HEK293 (cell line): Measurements from ENCODE around the gene TCHP.

Experiments
- CTCF ChIA-PET: fragments of 350-600 bp; formaldehyde crosslinking; extraction: SDS; loops from one replicate; lab custom pipeline; 2021; ENCODE audit warnings: antibody characterized with exemption; lab: Yijun Ruan, JAX
- POLR2A ChIA-PET: fragments of 300-600 bp; formaldehyde crosslinking; extraction: SDS; loops from one replicate; lab custom pipeline; 2020; ENCODE audit warnings: antibody characterized with exemption, inconsistent platforms; lab: Yijun Ruan, JAX
- H3K27ac ChIP-seq: fragments of 200-500 bp; sonication (Bioruptor generic); 2 replicates; pipeline ENCODE4 v1.5.1; 2014; ENCODE audit warnings: low read depth, low read length, control low read depth, inconsistent platforms; ENCODE audit errors: extremely low read depth
- H3K36me3 ChIP-seq, 2 experiments: fragments of 200-500 bp in 1 of 2; sonication (Bioruptor generic) in 1 of 2; 1 replicate in 1 of 2; 2 replicates in 1 of 2; pipeline ENCODE4 v1.5.1; 2014 to 2017; ENCODE audit warnings: inconsistent platforms in 2 of 2, low read length in 2 of 2; ENCODE audit not compliant: control insufficient read depth in 2 of 2, insufficient read depth in 1 of 2
- H3K4me1 ChIP-seq: fragments of 200-500 bp; sonication (Bioruptor generic); 2 replicates; pipeline ENCODE4 v1.5.1; 2014; ENCODE audit warnings: mild to moderate bottlenecking, low read length, inconsistent platforms; ENCODE audit not compliant: control insufficient read depth, insufficient read depth
- H3K4me3 ChIP-seq: 2 replicates; pipeline ENCODE4 v1.5.1; 2011; ENCODE audit warnings: low read depth, mild to moderate bottlenecking, control low read depth, low read length, moderate library complexity
- H3K9me3 ChIP-seq: fragments of 200-500 bp; sonication (Bioruptor generic); 2 replicates; pipeline ENCODE4 v1.5.1; 2014; ENCODE audit warnings: low read depth, low read length, inconsistent platforms; ENCODE audit not compliant: control insufficient read depth, insufficient read depth
- SALL2 ChIP-seq: fragments of 450-650 bp; formaldehyde crosslinking; IDR thresholded peaks from 2 replicates; pipeline ENCODE4 v1.5.0; 2017; ENCODE audit warnings: missing biosample characterization, mild to moderate bottlenecking, missing genetic modification characterization, borderline replicate concordance
- SETDB1 ChIP-seq: IDR thresholded peaks from one replicate; pipeline ENCODE4 v1.6.1; 2017; ENCODE audit warnings: mild to moderate bottlenecking, low read length, moderate library complexity, mixed read lengths; ENCODE audit not compliant: insufficient read length
- SP3 ChIP-seq: fragments of 450-650 bp; formaldehyde crosslinking; IDR thresholded peaks from 2 replicates; pipeline ENCODE4 v1.5.1; 2016; ENCODE audit warnings: missing biosample characterization, missing genetic modification characterization
- YY2 ChIP-seq: fragments of 450-650 bp; formaldehyde crosslinking; IDR thresholded peaks from 2 replicates; pipeline ENCODE4 v1.5.1; 2016; ENCODE audit warnings: missing biosample characterization, missing genetic modification characterization
- ZBTB7A ChIP-seq: fragments of 450-650 bp; formaldehyde crosslinking; IDR thresholded peaks from 2 replicates; pipeline ENCODE4 v1.5.1; 2016; ENCODE audit warnings: low read depth, missing biosample characterization, missing genetic modification characterization
- ZFP41 ChIP-seq: fragments of 450-650 bp; formaldehyde crosslinking; IDR thresholded peaks from 2 replicates; pipeline ENCODE4 v1.5.1; 2016; ENCODE audit warnings: missing biosample characterization, missing genetic modification characterization, borderline replicate concordance
- ZFP69B ChIP-seq: fragments of 450-650 bp; formaldehyde crosslinking; IDR thresholded peaks from 2 replicates; pipeline ENCODE4 v1.5.1; 2016; ENCODE audit warnings: missing biosample characterization, missing genetic modification characterization
- ZNF155 ChIP-seq: fragments of 450-650 bp; formaldehyde crosslinking; IDR thresholded peaks from 2 replicates; pipeline ENCODE4 v1.5.1; 2016; ENCODE audit warnings: missing biosample characterization, missing genetic modification characterization
- ZNF214 ChIP-seq: fragments of 450-650 bp; formaldehyde crosslinking; IDR thresholded peaks from 2 replicates; pipeline ENCODE4 v1.5.1; 2017; ENCODE audit warnings: missing biosample characterization, mild to moderate bottlenecking, missing genetic modification characterization, borderline replicate concordance
- ZNF223 ChIP-seq: fragments of 450-650 bp; formaldehyde crosslinking; IDR thresholded peaks from 2 replicates; pipeline ENCODE4 v1.5.1; 2016; ENCODE audit warnings: missing biosample characterization, missing genetic modification characterization
- ZNF274 ChIP-seq, 2 experiments: fragments of 200-500 bp in 1 of 2; fragments of 450-650 bp in 1 of 2; sonication (Bioruptor generic) in 1 of 2; formaldehyde crosslinking in 1 of 2; IDR thresholded peaks; 2 replicates each; pipeline versions ENCODE4 v1.5.1 to v1.6.1; 2014 to 2016; ENCODE audit warnings: borderline replicate concordance in 1 of 2, inconsistent platforms in 1 of 2, low read length in 1 of 2, missing biosample characterization in 1 of 2, missing genetic modification characterization in 1 of 2
- ZNF311 ChIP-seq: fragments of 450-650 bp; formaldehyde crosslinking; IDR thresholded peaks from 2 replicates; pipeline ENCODE4 v1.5.1; 2017; ENCODE audit warnings: missing biosample characterization, missing genetic modification characterization, borderline replicate concordance
- ZNF473 ChIP-seq: fragments of 450-650 bp; formaldehyde crosslinking; IDR thresholded peaks from 2 replicates; pipeline ENCODE4 v1.5.1; 2017; ENCODE audit warnings: missing biosample characterization, missing genetic modification characterization
- ZNF510 ChIP-seq: fragments of 450-650 bp; formaldehyde crosslinking; IDR thresholded peaks from 2 replicates; pipeline ENCODE4 v1.5.1; 2018; ENCODE audit warnings: mild to moderate bottlenecking, missing genetic modification characterization, missing biosample characterization; ENCODE audit not compliant: insufficient replicate concordance
- ZNF530 ChIP-seq: fragments of 450-650 bp; formaldehyde crosslinking; IDR thresholded peaks from 2 replicates; pipeline ENCODE4 v1.5.1; 2016; ENCODE audit warnings: low read depth, missing biosample characterization, missing genetic modification characterization
- ZNF585B ChIP-seq: fragments of 450-650 bp; formaldehyde crosslinking; IDR thresholded peaks from 2 replicates; pipeline ENCODE4 v1.5.1; 2016; ENCODE audit warnings: missing biosample characterization, missing genetic modification characterization
- ZNF629 ChIP-seq: fragments of 450-650 bp; formaldehyde crosslinking; IDR thresholded peaks from 2 replicates; pipeline ENCODE4 v1.5.1; 2017; ENCODE audit warnings: missing biosample characterization, missing genetic modification characterization
- TF ChIP-seq, protein P1 (sequence below): fragments of 450-650 bp; formaldehyde crosslinking; optimal IDR thresholded peaks from 2 replicates; pipeline ENCODE3; 2016; ENCODE audit warnings: missing biosample characterization, mild to moderate bottlenecking, missing genetic modification characterization
- TF ChIP-seq, protein P2 (sequence below): fragments of 450-650 bp; formaldehyde crosslinking; IDR thresholded peaks from 2 replicates; pipeline ENCODE4 v1.5.1; 2016; ENCODE audit warnings: missing biosample characterization, missing genetic modification characterization, borderline replicate concordance
- TF ChIP-seq, protein P3 (sequence below): fragments of 450-650 bp; formaldehyde crosslinking; IDR thresholded peaks from 2 replicates; pipeline ENCODE4 v1.5.1; 2017; ENCODE audit warnings: missing biosample characterization, missing genetic modification characterization
- TF ChIP-seq, protein P4 (sequence below): fragments of 450-650 bp; formaldehyde crosslinking; IDR thresholded peaks from 2 replicates; pipeline ENCODE4 v1.5.1; 2017; ENCODE audit warnings: missing biosample characterization, missing genetic modification characterization
- TF ChIP-seq, protein P5 (sequence below): fragments of 450-650 bp; formaldehyde crosslinking; IDR thresholded peaks from 2 replicates; pipeline ENCODE4 v1.5.1; 2017; ENCODE audit warnings: missing biosample characterization, missing genetic modification characterization
- TF ChIP-seq, protein P6 (sequence below): fragments of 450-650 bp; formaldehyde crosslinking; IDR thresholded peaks from 2 replicates; pipeline ENCODE4 v1.5.1; 2016; ENCODE audit warnings: missing biosample characterization, missing genetic modification characterization

Gene TCHP

DNA sequence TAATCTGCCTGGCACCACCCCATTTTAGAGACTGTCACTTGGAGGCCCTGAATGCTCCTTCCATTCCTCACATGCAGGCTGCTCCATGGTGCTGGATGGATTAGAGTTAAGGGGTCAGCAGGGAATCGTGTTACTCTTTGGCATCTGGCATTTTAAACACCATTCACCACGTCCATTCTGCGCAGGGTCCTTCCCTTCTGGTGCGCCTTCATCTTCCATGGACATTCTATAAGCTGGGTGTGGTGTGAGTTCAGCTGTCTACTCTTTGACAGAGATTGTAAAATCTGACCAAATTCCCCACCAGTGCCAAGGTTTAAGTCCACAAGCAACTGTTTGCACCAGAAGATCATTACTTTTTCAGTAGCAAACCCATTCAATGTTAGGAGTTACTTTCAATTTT is 48.3 kb downstream of the TCHP start:
- ChIA-PET POLR2A (no interaction called here), CTCF (interaction anchor here (1.1 kb wide), 1 partner anchor 21 kb away, joined by 3 read pairs; no protein-coding TSS in a partner anchor)
- no peak overlapping the region for H3K27ac ChIP-seq

DNA sequence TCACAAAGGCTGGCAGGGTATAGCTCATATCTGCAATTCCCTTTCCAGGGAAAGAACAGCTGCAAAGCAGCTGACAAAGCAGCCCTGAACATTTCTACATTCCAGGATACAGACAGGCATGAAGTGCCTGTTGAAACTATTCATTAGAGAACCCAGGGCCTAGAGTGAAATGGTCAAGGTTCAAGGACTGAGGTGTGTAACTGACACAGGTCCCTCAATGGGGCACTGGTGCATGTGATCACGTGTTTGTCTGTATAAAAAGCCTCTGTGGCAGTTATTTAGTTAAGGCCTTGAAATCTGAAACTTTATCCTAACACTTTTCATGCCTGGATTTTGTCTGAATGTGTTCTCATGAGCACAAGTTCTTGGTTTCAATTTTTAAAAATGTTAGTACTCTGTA is 49.0 kb downstream of the TCHP start:
- no peaks in the 10 kb centered on the region for H3K4me1 ChIP-seq

More for the DNA sequence above, 48.3 kb downstream of the TCHP start:
- H3K9me3 ChIP-seq: no peaks in the 10 kb centered on the region
- H3K36me3 ChIP-seq: peaks cover 11 to 82% of the 10 kb centered on the region in 2 experiments
- TF ChIP-seq ZNF274 (IDR thresholded peaks at IDR 0.05; ENCODE audit: low read length) (no peak), ZNF274 (tag by site-specific recombination; IDR thresholded peaks at IDR 0.05; ENCODE audit: borderline replicate concordance) (no peak), ZNF530 (no peak), YY2 (tag by site-specific recombination) (no peak)
- no peak overlapping the region for H3K4me3 ChIP-seq
- H3K4me1 ChIP-seq: no peaks in the 10 kb centered on the region

DNA sequence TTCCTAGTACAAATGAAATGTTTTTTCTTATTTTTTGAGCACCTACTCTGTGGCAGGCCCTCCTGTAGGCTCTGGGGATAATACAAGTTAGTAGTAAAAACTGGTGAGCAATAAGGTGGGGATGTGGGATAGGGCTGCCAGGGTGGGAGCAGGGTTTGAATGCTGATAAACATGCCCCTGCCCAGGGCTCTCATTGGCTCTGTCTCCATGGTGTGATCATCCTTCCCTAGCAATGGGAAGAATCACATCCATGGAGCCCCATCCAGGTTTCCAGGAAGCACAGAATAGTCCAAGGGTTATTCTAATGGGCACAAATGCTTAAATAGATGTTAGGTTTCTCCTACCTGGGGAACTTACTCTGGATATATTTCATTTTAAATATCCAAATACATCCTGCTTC is 50.6 kb downstream of the TCHP start:
- ChIA-PET POLR2A (no interaction called here), CTCF (no interaction called here)
- Histone ChIP-seq H3K4me1 (no peaks in the 10 kb centered on the region), H3K9me3 (no peaks in the 10 kb centered on the region), H3K4me3 (no peak overlapping the region), H3K27ac (no peak overlapping the region), H3K36me3 (peaks cover 11 to 75% of the 10 kb centered on the region in 2 experiments)
- TF ChIP-seq, protein P1, sequence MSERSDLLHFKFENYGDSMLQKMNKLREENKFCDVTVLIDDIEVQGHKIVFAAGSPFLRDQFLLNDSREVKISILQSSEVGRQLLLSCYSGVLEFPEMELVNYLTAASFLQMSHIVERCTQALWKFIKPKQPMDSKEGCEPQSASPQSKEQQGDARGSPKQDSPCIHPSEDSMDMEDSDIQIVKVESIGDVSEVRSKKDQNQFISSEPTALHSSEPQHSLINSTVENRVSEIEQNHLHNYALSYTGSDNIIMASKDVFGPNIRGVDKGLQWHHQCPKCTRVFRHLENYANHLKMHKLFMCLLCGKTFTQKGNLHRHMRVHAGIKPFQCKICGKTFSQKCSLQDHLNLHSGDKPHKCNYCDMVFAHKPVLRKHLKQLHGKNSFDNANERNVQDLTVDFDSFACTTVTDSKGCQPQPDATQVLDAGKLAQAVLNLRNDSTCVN: no peak
- TF ChIP-seq ZNF510 (tag by site-specific recombination): no peak
- TF ChIP-seq, protein P2, sequence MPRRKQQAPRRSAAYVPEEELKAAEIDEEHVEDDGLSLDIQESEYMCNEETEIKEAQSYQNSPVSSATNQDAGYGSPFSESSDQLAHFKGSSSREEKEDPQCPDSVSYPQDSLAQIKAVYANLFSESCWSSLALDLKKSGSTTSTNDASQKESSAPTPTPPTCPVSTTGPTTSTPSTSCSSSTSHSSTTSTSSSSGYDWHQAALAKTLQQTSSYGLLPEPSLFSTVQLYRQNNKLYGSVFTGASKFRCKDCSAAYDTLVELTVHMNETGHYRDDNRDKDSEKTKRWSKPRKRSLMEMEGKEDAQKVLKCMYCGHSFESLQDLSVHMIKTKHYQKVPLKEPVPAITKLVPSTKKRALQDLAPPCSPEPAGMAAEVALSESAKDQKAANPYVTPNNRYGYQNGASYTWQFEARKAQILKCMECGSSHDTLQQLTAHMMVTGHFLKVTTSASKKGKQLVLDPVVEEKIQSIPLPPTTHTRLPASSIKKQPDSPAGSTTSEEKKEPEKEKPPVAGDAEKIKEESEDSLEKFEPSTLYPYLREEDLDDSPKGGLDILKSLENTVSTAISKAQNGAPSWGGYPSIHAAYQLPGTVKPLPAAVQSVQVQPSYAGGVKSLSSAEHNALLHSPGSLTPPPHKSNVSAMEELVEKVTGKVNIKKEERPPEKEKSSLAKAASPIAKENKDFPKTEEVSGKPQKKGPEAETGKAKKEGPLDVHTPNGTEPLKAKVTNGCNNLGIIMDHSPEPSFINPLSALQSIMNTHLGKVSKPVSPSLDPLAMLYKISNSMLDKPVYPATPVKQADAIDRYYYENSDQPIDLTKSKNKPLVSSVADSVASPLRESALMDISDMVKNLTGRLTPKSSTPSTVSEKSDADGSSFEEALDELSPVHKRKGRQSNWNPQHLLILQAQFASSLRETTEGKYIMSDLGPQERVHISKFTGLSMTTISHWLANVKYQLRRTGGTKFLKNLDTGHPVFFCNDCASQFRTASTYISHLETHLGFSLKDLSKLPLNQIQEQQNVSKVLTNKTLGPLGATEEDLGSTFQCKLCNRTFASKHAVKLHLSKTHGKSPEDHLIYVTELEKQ (tag by site-specific recombination): no peak

More for the DNA sequence above, 49.0 kb downstream of the TCHP start:
- peaks cover 11 to 84% of the 10 kb centered on the region in 2 experiments for H3K36me3 ChIP-seq
- TF ChIP-seq ZFP41 (tag by site-specific recombination) (no peak), SETDB1 (no peak), ZNF629 (tag by site-specific recombination) (no peak), ZNF223 (no peak), SALL2 (tag by site-specific recombination) (no peak), ZNF214 (tag by site-specific recombination) (no peak), ZFP69B (no peak), ZNF585B (no peak), SP3 (tag by site-specific recombination) (no peak), ZBTB7A (tag by site-specific recombination) (no peak), ZNF311 (tag by site-specific recombination) (no peak), ZNF155 (tag by site-specific recombination) (no peak), ZNF473 (no peak)
- TF ChIP-seq, protein P3, sequence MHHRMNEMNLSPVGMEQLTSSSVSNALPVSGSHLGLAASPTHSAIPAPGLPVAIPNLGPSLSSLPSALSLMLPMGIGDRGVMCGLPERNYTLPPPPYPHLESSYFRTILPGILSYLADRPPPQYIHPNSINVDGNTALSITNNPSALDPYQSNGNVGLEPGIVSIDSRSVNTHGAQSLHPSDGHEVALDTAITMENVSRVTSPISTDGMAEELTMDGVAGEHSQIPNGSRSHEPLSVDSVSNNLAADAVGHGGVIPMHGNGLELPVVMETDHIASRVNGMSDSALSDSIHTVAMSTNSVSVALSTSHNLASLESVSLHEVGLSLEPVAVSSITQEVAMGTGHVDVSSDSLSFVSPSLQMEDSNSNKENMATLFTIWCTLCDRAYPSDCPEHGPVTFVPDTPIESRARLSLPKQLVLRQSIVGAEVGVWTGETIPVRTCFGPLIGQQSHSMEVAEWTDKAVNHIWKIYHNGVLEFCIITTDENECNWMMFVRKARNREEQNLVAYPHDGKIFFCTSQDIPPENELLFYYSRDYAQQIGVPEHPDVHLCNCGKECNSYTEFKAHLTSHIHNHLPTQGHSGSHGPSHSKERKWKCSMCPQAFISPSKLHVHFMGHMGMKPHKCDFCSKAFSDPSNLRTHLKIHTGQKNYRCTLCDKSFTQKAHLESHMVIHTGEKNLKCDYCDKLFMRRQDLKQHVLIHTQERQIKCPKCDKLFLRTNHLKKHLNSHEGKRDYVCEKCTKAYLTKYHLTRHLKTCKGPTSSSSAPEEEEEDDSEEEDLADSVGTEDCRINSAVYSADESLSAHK: no peak
- TF ChIP-seq, protein P4, sequence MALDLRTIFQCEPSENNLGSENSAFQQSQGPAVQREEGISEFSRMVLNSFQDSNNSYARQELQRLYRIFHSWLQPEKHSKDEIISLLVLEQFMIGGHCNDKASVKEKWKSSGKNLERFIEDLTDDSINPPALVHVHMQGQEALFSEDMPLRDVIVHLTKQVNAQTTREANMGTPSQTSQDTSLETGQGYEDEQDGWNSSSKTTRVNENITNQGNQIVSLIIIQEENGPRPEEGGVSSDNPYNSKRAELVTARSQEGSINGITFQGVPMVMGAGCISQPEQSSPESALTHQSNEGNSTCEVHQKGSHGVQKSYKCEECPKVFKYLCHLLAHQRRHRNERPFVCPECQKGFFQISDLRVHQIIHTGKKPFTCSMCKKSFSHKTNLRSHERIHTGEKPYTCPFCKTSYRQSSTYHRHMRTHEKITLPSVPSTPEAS (tag by site-specific recombination): no peak
- TF ChIP-seq, protein P5, sequence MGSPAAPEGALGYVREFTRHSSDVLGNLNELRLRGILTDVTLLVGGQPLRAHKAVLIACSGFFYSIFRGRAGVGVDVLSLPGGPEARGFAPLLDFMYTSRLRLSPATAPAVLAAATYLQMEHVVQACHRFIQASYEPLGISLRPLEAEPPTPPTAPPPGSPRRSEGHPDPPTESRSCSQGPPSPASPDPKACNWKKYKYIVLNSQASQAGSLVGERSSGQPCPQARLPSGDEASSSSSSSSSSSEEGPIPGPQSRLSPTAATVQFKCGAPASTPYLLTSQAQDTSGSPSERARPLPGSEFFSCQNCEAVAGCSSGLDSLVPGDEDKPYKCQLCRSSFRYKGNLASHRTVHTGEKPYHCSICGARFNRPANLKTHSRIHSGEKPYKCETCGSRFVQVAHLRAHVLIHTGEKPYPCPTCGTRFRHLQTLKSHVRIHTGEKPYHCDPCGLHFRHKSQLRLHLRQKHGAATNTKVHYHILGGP (tag by site-specific recombination): no peak
- TF ChIP-seq, protein P6, sequence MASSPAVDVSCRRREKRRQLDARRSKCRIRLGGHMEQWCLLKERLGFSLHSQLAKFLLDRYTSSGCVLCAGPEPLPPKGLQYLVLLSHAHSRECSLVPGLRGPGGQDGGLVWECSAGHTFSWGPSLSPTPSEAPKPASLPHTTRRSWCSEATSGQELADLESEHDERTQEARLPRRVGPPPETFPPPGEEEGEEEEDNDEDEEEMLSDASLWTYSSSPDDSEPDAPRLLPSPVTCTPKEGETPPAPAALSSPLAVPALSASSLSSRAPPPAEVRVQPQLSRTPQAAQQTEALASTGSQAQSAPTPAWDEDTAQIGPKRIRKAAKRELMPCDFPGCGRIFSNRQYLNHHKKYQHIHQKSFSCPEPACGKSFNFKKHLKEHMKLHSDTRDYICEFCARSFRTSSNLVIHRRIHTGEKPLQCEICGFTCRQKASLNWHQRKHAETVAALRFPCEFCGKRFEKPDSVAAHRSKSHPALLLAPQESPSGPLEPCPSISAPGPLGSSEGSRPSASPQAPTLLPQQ (tag by site-specific recombination): no peak
- ChIA-PET CTCF (interaction anchor here (1.1 kb wide), 1 partner anchor 22 kb away, joined by 3 read pairs; no protein-coding TSS in a partner anchor), POLR2A (no interaction called here)
- H3K9me3 ChIP-seq: no peaks in the 10 kb centered on the region
- no peak overlapping the region for H3K4me3 ChIP-seq
- H3K27ac ChIP-seq: no peak overlapping the region
